K562 (cell line): Measurements from ENCODE around the gene RALB. TPM values are rescaled to one million over a fixed set of nuclear protein-coding genes. Genes with fewer than 3 reads are reported as not detected.
A peak's percentile ranks its signal among the peaks of the same experiment; 100 is the strongest.

ENCODE experiments used
- BACH1 ChIP-seq: fragments of 200-800 bp; sonication (Bioruptor generic); IDR thresholded peaks from 2 replicates; pipeline ENCODE4 v1.6.1; 2016; ENCODE audit warnings: missing genetic modification characterization, missing compliant biosample characterization
- BMI1 ChIP-seq: fragments of 150-350 bp; IDR thresholded peaks from 2 replicates; pipeline ENCODE4 v1.6.1; 2014; ENCODE audit warnings: low read length
- C11orf30 ChIP-seq: fragments of 450-650 bp; IDR thresholded peaks from 2 replicates; pipeline ENCODE4 v1.6.1; 2016; ENCODE audit warnings: low read depth, mild to moderate bottlenecking
- CAMTA2 ChIP-seq: fragments of 250-450 bp; sonication (Bioruptor Pico); conservative IDR thresholded peaks from 2 replicates; pipeline ENCODE4 v1.5.1; 2022
- CBFA2T3 ChIP-seq: fragments of 450-650 bp; IDR thresholded peaks from 2 replicates; pipeline ENCODE4 v1.6.1; 2017
- CBX5 ChIP-seq: IDR thresholded peaks from 2 replicates; pipeline ENCODE4 v1.6.1; 2014; ENCODE audit warnings: low read depth, borderline replicate concordance
- CSDE1 ChIP-seq, 2 experiments: fragments of 450-650 bp; IDR thresholded peaks; 2 replicates each; pipeline ENCODE4 v1.6.1; 2016; ENCODE audit warnings: mild to moderate bottlenecking in 1 of 2
- FOSL1 ChIP-seq: fragments of 200-800 bp; sonication (Bioruptor generic); conservative IDR thresholded peaks from 2 replicates; pipeline ENCODE4 v1.6.1; 2016; ENCODE audit warnings: missing genetic modification characterization, missing compliant biosample characterization
- FOXA3 ChIP-seq, 2 experiments: fragments of 450-650 bp in 1 of 2; sonication (generic) in 1 of 2; formaldehyde crosslinking; IDR thresholded peaks in 1 of 2; conservative IDR thresholded peaks in 1 of 2; 2 replicates each; pipeline versions ENCODE4 v1.4.0 to v1.8.0; 2020 to 2022; ENCODE audit warnings: mild to moderate bottlenecking in 2 of 2, missing genetic modification reagents in 1 of 2
- HCFC1 ChIP-seq: IDR thresholded peaks from 2 replicates; pipeline ENCODE4 v1.6.1; 2012; ENCODE audit warnings: low read depth, low read length, improper control_type of control experiment
- KAT2B ChIP-seq: IDR thresholded peaks from one replicate; pipeline ENCODE4 v1.6.1; 2012; ENCODE audit warnings: low read depth, mild to moderate bottlenecking, control low read depth, inconsistent platforms, low read length, moderate library complexity
- KLF16 ChIP-seq: IDR thresholded peaks from 2 replicates; pipeline ENCODE4 v1.6.1; 2016; ENCODE audit warnings: antibody characterized with exemption
- MCM5 ChIP-seq: fragments of 450-650 bp; IDR thresholded peaks from 2 replicates; pipeline ENCODE4 v1.6.1; 2016; ENCODE audit warnings: low read depth
- RBBP5 ChIP-seq: fragments of 200-600 bp; sonication (generic); IDR thresholded peaks from 2 replicates; pipeline ENCODE4 v1.6.1; 2012; ENCODE audit warnings: borderline replicate concordance, mild to moderate bottlenecking, low read length, control low read depth, inconsistent platforms; ENCODE audit not compliant: insufficient read depth, poor library complexity, severe bottlenecking
- RBM15 ChIP-seq: fragments of 200-400 bp; formaldehyde crosslinking; IDR thresholded peaks from 2 replicates; pipeline ENCODE4 v1.6.1; 2018; ENCODE audit warnings: mild to moderate bottlenecking, low read length, moderate library complexity; ENCODE audit not compliant: insufficient read depth
- SETDB1 ChIP-seq: IDR thresholded peaks from one replicate; pipeline ENCODE4 v1.6.1; 2012; ENCODE audit warnings: low read length, control low read depth, inconsistent platforms
- SLC30A9 ChIP-seq: fragments of 250-450 bp; sonication (Bioruptor Pico); IDR thresholded peaks from 2 replicates; pipeline ENCODE4 v1.8.0; 2022; ENCODE audit warnings: mild to moderate bottlenecking, moderate library complexity
- SOX6 ChIP-seq: fragments of 450-650 bp; IDR thresholded peaks from 2 replicates; pipeline ENCODE4 v1.6.1; 2014; ENCODE audit warnings: mild to moderate bottlenecking
- TBP ChIP-seq: optimal IDR thresholded peaks from 2 replicates; pipeline ENCODE3; 2011; ENCODE audit warnings: low read depth, low read length, improper control_type of control experiment
- THRAP3 ChIP-seq: fragments of 450-650 bp; IDR thresholded peaks from 2 replicates; pipeline ENCODE4 v1.6.1; 2016; ENCODE audit warnings: mild to moderate bottlenecking, inconsistent platforms, borderline replicate concordance
- ZBTB8A ChIP-seq: fragments of 450-650 bp; IDR thresholded peaks from 2 replicates; pipeline ENCODE4 v1.6.1; 2018; ENCODE audit warnings: mild to moderate bottlenecking, moderate library complexity; ENCODE audit not compliant: partially characterized antibody
- ZNF347 ChIP-seq: fragments of 450-650 bp; formaldehyde crosslinking; IDR thresholded peaks from 2 replicates; pipeline ENCODE4 v1.4.0; 2020; ENCODE audit warnings: low read depth, mild to moderate bottlenecking, moderate library complexity
- polyA plus RNA-seq, 8 experiments: library from polyadenylated mRNA; depleted of rRNA in 4 of 8; stranded (reverse) in 5 of 8; unstranded in 3 of 8; fragments of >200 nt; fragmentation: Nextera tagmentation in 2 of 8; fragmentation: Illumina TruSeq in 1 of 8; extraction: Ambion mirVana in 2 of 8; extraction: Trizol in 1 of 8; gene quantifications; 2 replicates each; pipeline versions ENCODE4 v1.2.1 to v1.2.3, GENCODE V29; 2011 to 2014; ENCODE audit warnings: inconsistent platforms in 1 of 8, missing spikeins in 1 of 8
- total RNA-seq, 7 experiments: library from RNA; depleted of rRNA in 6 of 7; stranded (reverse); fragments of >200 nt in 6 of 7; fragmentation: Illumina TruSeq in 2 of 7; extraction: Trizol in 2 of 7; gene quantifications; 2 replicates each; pipeline versions ENCODE4 v1.2.1 to v1.2.3, GENCODE V29; 2011 to 2021; ENCODE audit warnings: low replicate concordance in 1 of 7
- TF ChIP-seq, protein P1 (sequence below): fragments of 250-450 bp; sonication (Bioruptor Pico); IDR thresholded peaks from 2 replicates; pipeline ENCODE4 v1.4.0; 2020; ENCODE audit warnings: mild to moderate bottlenecking, moderate library complexity, borderline replicate concordance
- TF ChIP-seq, protein P2 (sequence below): fragments of 450-650 bp; IDR thresholded peaks from 2 replicates; pipeline ENCODE4 v1.6.1; 2017; ENCODE audit warnings: mild to moderate bottlenecking, moderate library complexity
- TF ChIP-seq, protein P3 (sequence below): sonication (generic); formaldehyde crosslinking; IDR thresholded peaks from 2 replicates; pipeline ENCODE4 v1.8.0; 2022; ENCODE audit warnings: mild to moderate bottlenecking, missing genetic modification reagents
- TF ChIP-seq, protein P4 (sequence below), 2 experiments: fragments of 450-650 bp; IDR thresholded peaks; 2 replicates each; pipeline ENCODE4 v1.6.1; 2016

The RALB gene
- total and polyA plus RNA-seq, 9 of the 15 experiments (the other 6 are each of a cell fraction or from before 2014, with no cell fraction given) = 14.8 to 65.6 (median 38.4) TPM

DNA sequence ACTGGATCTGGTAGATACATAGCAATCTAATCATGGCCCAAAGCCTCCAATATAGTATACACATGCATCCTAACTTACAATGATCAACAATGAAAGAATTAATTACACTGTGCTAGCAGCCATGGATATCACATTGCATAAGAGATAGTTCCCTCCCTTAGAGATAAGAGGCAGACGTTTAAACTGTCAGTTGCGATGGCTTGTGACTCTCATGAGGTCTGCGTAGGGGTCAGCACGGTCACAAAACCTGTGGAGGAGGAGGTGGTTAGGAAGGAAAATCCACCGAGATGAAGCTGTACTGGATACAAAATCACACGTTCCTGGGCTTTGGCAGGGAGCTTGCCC is 800 bp upstream of the RALB start (continued):
- TF ChIP-seq SOX6 (peak; percentile 34; the same call in 1 of the 2 replicates), CSDE1 (IDR thresholded peaks at IDR 0.05) (no peak), KLF16 (peak; percentile 32; the same call in 1 of the 2 replicates), ZBTB8A (no peak), KAT2B (no peak), TBP (no peak), MCM5 (no peak), FOXA3 (CRISPR knock-in tag; conservative IDR thresholded peaks at IDR 0.05 in 1 of 2, IDR thresholded peaks at IDR 0.05 in 1 of 2) (no peak), FOSL1 (tag) (no peak), CBFA2T3 (peak; percentile 71), RBBP5 (no peak), CAMTA2 (CRISPR knock-in tag) (no peak), HCFC1 (no peak), THRAP3 (no peak), ZNF347 (CRISPR knock-in tag) (no peak), RBM15 (no peak), C11orf30 (no peak), SETDB1 (no peak), BMI1 (no peak), CBX5 (no peak), BACH1 (tag) (no peak), SLC30A9 (no peak)
- TF ChIP-seq, protein P1, sequence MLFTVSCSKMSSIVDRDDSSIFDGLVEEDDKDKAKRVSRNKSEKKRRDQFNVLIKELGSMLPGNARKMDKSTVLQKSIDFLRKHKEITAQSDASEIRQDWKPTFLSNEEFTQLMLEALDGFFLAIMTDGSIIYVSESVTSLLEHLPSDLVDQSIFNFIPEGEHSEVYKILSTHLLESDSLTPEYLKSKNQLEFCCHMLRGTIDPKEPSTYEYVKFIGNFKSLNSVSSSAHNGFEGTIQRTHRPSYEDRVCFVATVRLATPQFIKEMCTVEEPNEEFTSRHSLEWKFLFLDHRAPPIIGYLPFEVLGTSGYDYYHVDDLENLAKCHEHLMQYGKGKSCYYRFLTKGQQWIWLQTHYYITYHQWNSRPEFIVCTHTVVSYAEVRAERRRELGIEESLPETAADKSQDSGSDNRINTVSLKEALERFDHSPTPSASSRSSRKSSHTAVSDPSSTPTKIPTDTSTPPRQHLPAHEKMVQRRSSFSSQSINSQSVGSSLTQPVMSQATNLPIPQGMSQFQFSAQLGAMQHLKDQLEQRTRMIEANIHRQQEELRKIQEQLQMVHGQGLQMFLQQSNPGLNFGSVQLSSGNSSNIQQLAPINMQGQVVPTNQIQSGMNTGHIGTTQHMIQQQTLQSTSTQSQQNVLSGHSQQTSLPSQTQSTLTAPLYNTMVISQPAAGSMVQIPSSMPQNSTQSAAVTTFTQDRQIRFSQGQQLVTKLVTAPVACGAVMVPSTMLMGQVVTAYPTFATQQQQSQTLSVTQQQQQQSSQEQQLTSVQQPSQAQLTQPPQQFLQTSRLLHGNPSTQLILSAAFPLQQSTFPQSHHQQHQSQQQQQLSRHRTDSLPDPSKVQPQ (CRISPR knock-in tag) = no peak
- TF ChIP-seq, protein P2, sequence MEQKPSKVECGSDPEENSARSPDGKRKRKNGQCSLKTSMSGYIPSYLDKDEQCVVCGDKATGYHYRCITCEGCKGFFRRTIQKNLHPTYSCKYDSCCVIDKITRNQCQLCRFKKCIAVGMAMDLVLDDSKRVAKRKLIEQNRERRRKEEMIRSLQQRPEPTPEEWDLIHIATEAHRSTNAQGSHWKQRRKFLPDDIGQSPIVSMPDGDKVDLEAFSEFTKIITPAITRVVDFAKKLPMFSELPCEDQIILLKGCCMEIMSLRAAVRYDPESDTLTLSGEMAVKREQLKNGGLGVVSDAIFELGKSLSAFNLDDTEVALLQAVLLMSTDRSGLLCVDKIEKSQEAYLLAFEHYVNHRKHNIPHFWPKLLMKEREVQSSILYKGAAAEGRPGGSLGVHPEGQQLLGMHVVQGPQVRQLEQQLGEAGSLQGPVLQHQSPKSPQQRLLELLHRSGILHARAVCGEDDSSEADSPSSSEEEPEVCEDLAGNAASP = no peak
- TF ChIP-seq, protein P3, sequence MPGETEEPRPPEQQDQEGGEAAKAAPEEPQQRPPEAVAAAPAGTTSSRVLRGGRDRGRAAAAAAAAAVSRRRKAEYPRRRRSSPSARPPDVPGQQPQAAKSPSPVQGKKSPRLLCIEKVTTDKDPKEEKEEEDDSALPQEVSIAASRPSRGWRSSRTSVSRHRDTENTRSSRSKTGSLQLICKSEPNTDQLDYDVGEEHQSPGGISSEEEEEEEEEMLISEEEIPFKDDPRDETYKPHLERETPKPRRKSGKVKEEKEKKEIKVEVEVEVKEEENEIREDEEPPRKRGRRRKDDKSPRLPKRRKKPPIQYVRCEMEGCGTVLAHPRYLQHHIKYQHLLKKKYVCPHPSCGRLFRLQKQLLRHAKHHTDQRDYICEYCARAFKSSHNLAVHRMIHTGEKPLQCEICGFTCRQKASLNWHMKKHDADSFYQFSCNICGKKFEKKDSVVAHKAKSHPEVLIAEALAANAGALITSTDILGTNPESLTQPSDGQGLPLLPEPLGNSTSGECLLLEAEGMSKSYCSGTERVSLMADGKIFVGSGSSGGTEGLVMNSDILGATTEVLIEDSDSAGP (CRISPR knock-in tag) = no peak
- TF ChIP-seq, protein P4, sequence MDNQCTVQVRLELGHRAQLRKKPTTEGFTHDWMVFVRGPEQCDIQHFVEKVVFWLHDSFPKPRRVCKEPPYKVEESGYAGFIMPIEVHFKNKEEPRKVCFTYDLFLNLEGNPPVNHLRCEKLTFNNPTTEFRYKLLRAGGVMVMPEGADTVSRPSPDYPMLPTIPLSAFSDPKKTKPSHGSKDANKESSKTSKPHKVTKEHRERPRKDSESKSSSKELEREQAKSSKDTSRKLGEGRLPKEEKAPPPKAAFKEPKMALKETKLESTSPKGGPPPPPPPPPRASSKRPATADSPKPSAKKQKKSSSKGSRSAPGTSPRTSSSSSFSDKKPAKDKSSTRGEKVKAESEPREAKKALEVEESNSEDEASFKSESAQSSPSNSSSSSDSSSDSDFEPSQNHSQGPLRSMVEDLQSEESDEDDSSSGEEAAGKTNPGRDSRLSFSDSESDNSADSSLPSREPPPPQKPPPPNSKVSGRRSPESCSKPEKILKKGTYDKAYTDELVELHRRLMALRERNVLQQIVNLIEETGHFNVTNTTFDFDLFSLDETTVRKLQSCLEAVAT (IDR thresholded peaks at IDR 0.05) = no peak
